ENCODE measurements around the gene HTR2C. TPM values are rescaled to one million over a fixed set of nuclear protein-coding genes. Genes with fewer than 3 reads are reported as not detected.
"Not testable (repeated sequence)": the region's sequence is repeated elsewhere in the genome, so short reads cannot be mapped to it uniquely, and the experiment has no call there.

Gene HTR2C
- total RNA-seq, 3 donors from 2014 or later = not detected

GRCh38 chrX:114582698-114583395 lies 1.0 kb upstream of the HTR2C start:
- DNase-seq (ENCODE audit: low spot score in 2 of 2) = no peak
- Histone ChIP-seq H3K4me1 (no peaks in the 10 kb centered on the region), H3K27ac (no peak overlapping the region), H3K27me3 (peaks cover 0 to 95% of the 10 kb centered on the region in 2 donors), H3K4me3 (no peak overlapping the region), H3K36me3 (no peaks in the 10 kb centered on the region), H3K9me3 (no peaks in the 10 kb centered on the region)
- no peak for TF ChIP-seq POLR2A (IDR thresholded peaks at IDR 0.05)
- no peak for TF ChIP-seq CTCF (IDR thresholded peaks at IDR 0.05)
- TF ChIP-seq POLR2AphosphoS5 (IDR thresholded peaks at IDR 0.05) = no peak
- intact Hi-C loops (cut with DNase I; ENCODE audit: low total_unique reads) = no loop called here

GRCh38 chrX:114584375-114584943 lies 573 bp downstream of the HTR2C start:
- H3K4me3 ChIP-seq = peak overlapping the region in 2 of 3 donors; percentile 10 to 49
- TF ChIP-seq POLR2AphosphoS5 (IDR thresholded peaks at IDR 0.05) = no peak
- H3K27ac ChIP-seq = no peak overlapping the region
- H3K36me3 ChIP-seq = no peaks in the 10 kb centered on the region
- intact Hi-C loops (cut with DNase I; ENCODE audit: low total_unique reads) = no loop called here
- H3K27me3 ChIP-seq = peaks cover 0 to 93% of the 10 kb centered on the region in 2 donors
- no peaks in the 10 kb centered on the region for H3K9me3 ChIP-seq
- DNase-seq (ENCODE audit: low spot score in 2 of 2) = no peak
- no peaks in the 10 kb centered on the region for H3K4me1 ChIP-seq

GRCh38 chrX:114584983-114585842 lies 1.3 kb downstream of the HTR2C start:
- H3K9me3 ChIP-seq = no peaks in the 10 kb centered on the region
- TF ChIP-seq CTCF (IDR thresholded peaks at IDR 0.05) (no peak), POLR2A (IDR thresholded peaks at IDR 0.05) (no peak), POLR2AphosphoS5 (IDR thresholded peaks at IDR 0.05) (no peak)
- H3K36me3 ChIP-seq = no peaks in the 10 kb centered on the region
- DNase-seq (ENCODE audit: low spot score in 2 of 2) = no peak
- H3K4me1 ChIP-seq = no peaks in the 10 kb centered on the region
- peaks cover 0 to 91% of the 10 kb centered on the region in 2 donors for H3K27me3 ChIP-seq
- intact Hi-C loops (cut with DNase I; ENCODE audit: low total_unique reads) = no loop called here
- H3K27ac ChIP-seq = no peak overlapping the region
- peak overlapping the region in 1 of 3 donors; percentile 49 for H3K4me3 ChIP-seq

GRCh38 chrX:114591121-114591520 lies 7.2 kb downstream of the HTR2C start:
- DNase-seq (ENCODE audit: low spot score in 2 of 2) = no peak
- no peak overlapping the region for H3K27ac ChIP-seq
- H3K4me1 ChIP-seq = no peaks in the 10 kb centered on the region
- H3K36me3 ChIP-seq = no peaks in the 10 kb centered on the region
- intact Hi-C loops (cut with DNase I; ENCODE audit: low total_unique reads) = no loop called here
- TF ChIP-seq POLR2AphosphoS5 (IDR thresholded peaks at IDR 0.05) (no peak), POLR2A (IDR thresholded peaks at IDR 0.05) (no peak), CTCF (IDR thresholded peaks at IDR 0.05) (no peak)
- no peak overlapping the region for H3K4me3 ChIP-seq
- H3K9me3 ChIP-seq = no peaks in the 10 kb centered on the region
- peaks cover 0 to 69% of the 10 kb centered on the region in 2 donors for H3K27me3 ChIP-seq

- no peak for DNase-seq (ENCODE audit: low spot score in 2 of 2)
- Histone ChIP-seq H3K36me3 (no peaks in the 10 kb centered on the region), H3K27ac (no peak overlapping the region), H3K4me1 (no peaks in the 10 kb centered on the region), H3K4me3 (no peak overlapping the region), H3K27me3 (peaks cover 0 to 32% of the 10 kb centered on the region in 2 donors), H3K9me3 (no peaks in the 10 kb centered on the region)
- intact Hi-C loops (cut with DNase I; ENCODE audit: low total_unique reads) = no loop called here
- TF ChIP-seq POLR2A (IDR thresholded peaks at IDR 0.05) = no peak
Observed at GRCh38 chrX:114599305-114599704, 15.4 kb downstream of the HTR2C start.

- H3K36me3 ChIP-seq = no peaks in the 10 kb centered on the region
- peaks cover 0 to 32% of the 10 kb centered on the region in 2 donors for H3K27me3 ChIP-seq
- H3K27ac ChIP-seq = no peak overlapping the region
- intact Hi-C loops (cut with DNase I; ENCODE audit: low total_unique reads) = no loop called here
- no peaks in the 10 kb centered on the region for H3K9me3 ChIP-seq
- DNase-seq (ENCODE audit: low spot score in 2 of 2) = no peak
- TF ChIP-seq POLR2A (IDR thresholded peaks at IDR 0.05) (no peak), CTCF (IDR thresholded peaks at IDR 0.05) (no peak), POLR2AphosphoS5 (IDR thresholded peaks at IDR 0.05) (no peak)
- no peak overlapping the region for H3K4me3 ChIP-seq
- no peaks in the 10 kb centered on the region for H3K4me1 ChIP-seq
Observed at GRCh38 chrX:114599911-114600310, 16.0 kb downstream of the HTR2C start.

- intact Hi-C loops (cut with DNase I; ENCODE audit: low total_unique reads); H3K4me1 ChIP-seq; DNase-seq (ENCODE audit: low spot score in 2 of 2); H3K27ac ChIP-seq; H3K9me3 ChIP-seq; H3K36me3 ChIP-seq; H3K4me3 ChIP-seq: not testable (repeated sequence)
- peaks cover 0 to 23% of the 10 kb centered on the region in 2 donors for H3K27me3 ChIP-seq
Observed at GRCh38 chrX:114606619-114607018, 22.7 kb downstream of the HTR2C start.
